Cardiac septum (tissue), 1 donor: ENCODE results near the gene CPEB3. TPM values are rescaled to one million over a fixed set of nuclear protein-coding genes. Genes with fewer than 3 reads are reported as not detected.
"Not testable (repeated sequence)": the region's sequence is repeated elsewhere in the genome, so short reads cannot be mapped to it uniquely, and the experiment has no call there.

ENCODE experiments used
- DNase-seq: peaks from one replicate; pipeline ENCODE4 v3.0.0-alpha.2; 2020; ENCODE audit warnings: low spot score
- intact Hi-C: fragments of 100-400 bp; cut with DNase I; formaldehyde crosslinking; loops from one replicate; pipeline ENCODE4 v1.14.0; 2022
- long read RNA-seq: library from polyadenylated mRNA; unstranded; transcript quantifications from one replicate; pipeline ENCODE4 v2.0.0, GENCODE V29; 2021
- total RNA-seq: library from RNA; stranded (reverse); fragmentation: NEBNext Ultra II Directional; extraction: Animal tissue kit (Norgen Biotek cat#: 25700); gene quantifications from one replicate; pipeline ENCODE4 v1.2.1, GENCODE V29; 2021
- donor health status: DM: no; HTN: no; CAD: no.

The CPEB3 gene
- 8.3 TPM for total RNA-seq
- long read RNA-seq, partial matches to known transcripts = 1 of 20 reads
- long read RNA-seq, other reads (novel, unspliced or antisense) = 19 of 20 reads

- peak; percentile 99 for DNase-seq
- intact Hi-C loops = loop anchor here (1.0 to 5.0 kb wide), 4 partner anchors 48 to 204 kb away; no protein-coding TSS in a partner anchor
Measured at GRCh38 chr10:92290837-92291615, at the start of gene CPEB3, which contains the start of gene MARCHF5. Gene CPEB3, minus strand, starts transcription at chr10:92291078. Its CDS starts 50,728 bp downstream, at chr10:92240350. Gene MARCHF5, plus strand, starts transcription at chr10:92291167. Its CDS starts 328 bp downstream, at chr10:92291495.

GRCh38 chr10:92329927-92330326, 39.0 kb upstream of the CPEB3 start:
- intact Hi-C loops, DNase-seq: not testable (repeated sequence)

- intact Hi-C loops = no loop called here
- no peak for DNase-seq
Measured at GRCh38 chr10:92328993-92329392, 38.1 kb upstream of the CPEB3 start.

- intact Hi-C loops = no loop called here
- no peak for DNase-seq
Measured at GRCh38 chr10:92327445-92328433, 36.9 kb upstream of the CPEB3 start.

GRCh38 chr10:92323079-92323478, 32.2 kb upstream of the CPEB3 start:
- intact Hi-C loops = no loop called here
- no peak for DNase-seq

- intact Hi-C loops = no loop called here
- DNase-seq = no peak
Measured at GRCh38 chr10:92316610-92317009, 25.7 kb upstream of the CPEB3 start.

GRCh38 chr10:92313750-92314149, 22.9 kb upstream of the CPEB3 start:
- no peak for DNase-seq
- intact Hi-C loops = no loop called here

GRCh38 chr10:92309272-92309671, 18.4 kb upstream of the CPEB3 start:
- DNase-seq = no peak
- intact Hi-C loops = no loop called here

- no peak for DNase-seq
- intact Hi-C loops = no loop called here
Measured at GRCh38 chr10:92305133-92306072, 14.5 kb upstream of the CPEB3 start.

GRCh38 chr10:92304061-92304460, 13.2 kb upstream of the CPEB3 start:
- intact Hi-C loops = no loop called here
- no peak for DNase-seq

GRCh38 chr10:92303096-92303495, 12.2 kb upstream of the CPEB3 start:
- intact Hi-C loops = no loop called here
- DNase-seq = no peak

GRCh38 chr10:92298487-92298886, 7.6 kb upstream of the CPEB3 start:
- intact Hi-C loops = no loop called here
- DNase-seq = no peak

GRCh38 chr10:92291921-92292845, 1.3 kb upstream of the CPEB3 start:
- intact Hi-C loops = loop anchor here (1.0 to 5.0 kb wide), 4 partner anchors 49 to 205 kb away; no protein-coding TSS in a partner anchor
- no peak for DNase-seq

GRCh38 chr10:92291616-92291865, 663 bp upstream of the CPEB3 start:
- intact Hi-C loops = loop anchor here (1.0 to 5.0 kb wide), 4 partner anchors 48 to 205 kb away; no protein-coding TSS in a partner anchor
- no peak for DNase-seq

- DNase-seq = no peak
- intact Hi-C loops = loop anchor here (2.0 to 5.0 kb wide), 2 partner anchors 142 to 203 kb away; no protein-coding TSS in a partner anchor
Measured at GRCh38 chr10:92290076-92290836, 622 bp downstream of the CPEB3 start.

GRCh38 chr10:92284112-92284704, 6.7 kb downstream of the CPEB3 start:
- intact Hi-C loops = no loop called here
- no peak for DNase-seq
